Loucy (cell line): ENCODE results near the gene ADGB.
A peak's percentile ranks its signal among the peaks of the same experiment; 100 is the strongest.

Experiments used
- H2AFZ ChIP-seq: fragments of 200-600 bp; sonication (generic); 2 replicates; pipeline ENCODE4 v1.6.0; 2016; ENCODE audit warnings: antibody characterized with exemption, mild to moderate bottlenecking, low read length, moderate library complexity
- H3F3A ChIP-seq: fragments of 200-600 bp; 2 replicates; pipeline ENCODE4 v1.6.0; 2016; ENCODE audit warnings: antibody characterized with exemption, low read depth, mild to moderate bottlenecking
- H3K27me3 ChIP-seq: fragments of 200-600 bp; sonication (generic); 2 replicates; pipeline ENCODE4 v1.6.1; 2014; ENCODE audit warnings: low read length, mild to moderate bottlenecking; ENCODE audit not compliant: insufficient read depth, poor library complexity, severe bottlenecking
- H3K36me3 ChIP-seq: fragments of 200-600 bp; sonication (generic); 2 replicates; pipeline ENCODE4 v1.6.1; 2016; ENCODE audit warnings: low read length; ENCODE audit not compliant: insufficient read depth
- H3K4me1 ChIP-seq: fragments of 200-600 bp; sonication (generic); 2 replicates; pipeline ENCODE4 v1.5.1; 2014; ENCODE audit warnings: low read length, mild to moderate bottlenecking; ENCODE audit not compliant: insufficient read depth, poor library complexity, severe bottlenecking
- H3K4me2 ChIP-seq: fragments of 200-600 bp; sonication (generic); 2 replicates; pipeline ENCODE4 v1.6.0; 2014; ENCODE audit warnings: antibody characterized with exemption, low read length, low read depth, mild to moderate bottlenecking; ENCODE audit not compliant: poor library complexity, severe bottlenecking
- H3K4me3 ChIP-seq: fragments of 200-600 bp; sonication (generic); 2 replicates; pipeline ENCODE4 v1.5.1; 2014; ENCODE audit warnings: low read length, mild to moderate bottlenecking, mixed read lengths; ENCODE audit not compliant: poor library complexity, severe bottlenecking
- H3K79me2 ChIP-seq: fragments of 200-600 bp; sonication (generic); 2 replicates; pipeline ENCODE4 v1.6.1; 2014; ENCODE audit warnings: low read length; ENCODE audit not compliant: insufficient read depth
- H3K9ac ChIP-seq: fragments of 200-600 bp; sonication (generic); 2 replicates; pipeline ENCODE4 v1.6.0; 2014; ENCODE audit warnings: mild to moderate bottlenecking, low read depth, low read length, moderate library complexity; ENCODE audit not compliant: poor library complexity, severe bottlenecking
- H3K9me2 ChIP-seq: fragments of 200-600 bp; sonication (generic); replicated peaks from 2 replicates; pipeline ENCODE4 v1.6.1; 2016; ENCODE audit warnings: low read depth, low read length, mixed read lengths
- H3K9me3 ChIP-seq: fragments of 200-600 bp; sonication (generic); 2 replicates; pipeline ENCODE4 v1.6.1; 2014; ENCODE audit warnings: mild to moderate bottlenecking, antibody characterized with exemption, low read length, low read depth; ENCODE audit not compliant: insufficient read depth
- H4K20me1 ChIP-seq: fragments of 200-600 bp; sonication (generic); 2 replicates; pipeline ENCODE4 v1.6.0; 2014; ENCODE audit warnings: antibody characterized with exemption, low read length, mild to moderate bottlenecking; ENCODE audit not compliant: insufficient read depth, poor library complexity, severe bottlenecking
- EZH2phosphoT487 ChIP-seq: fragments of 200-600 bp; IDR thresholded peaks from 2 replicates; pipeline ENCODE4 v1.6.1; 2018; ENCODE audit warnings: antibody characterized with exemption, mild to moderate bottlenecking, moderate library complexity, borderline replicate concordance
- TF ChIP-seq, protein P1 (sequence below): fragments of 200-600 bp; sonication (generic); conservative IDR thresholded peaks from 2 replicates; pipeline ENCODE4 v1.5.1; 2014; ENCODE audit warnings: mild to moderate bottlenecking, antibody characterized with exemption, low read length

The ADGB gene

DNA sequence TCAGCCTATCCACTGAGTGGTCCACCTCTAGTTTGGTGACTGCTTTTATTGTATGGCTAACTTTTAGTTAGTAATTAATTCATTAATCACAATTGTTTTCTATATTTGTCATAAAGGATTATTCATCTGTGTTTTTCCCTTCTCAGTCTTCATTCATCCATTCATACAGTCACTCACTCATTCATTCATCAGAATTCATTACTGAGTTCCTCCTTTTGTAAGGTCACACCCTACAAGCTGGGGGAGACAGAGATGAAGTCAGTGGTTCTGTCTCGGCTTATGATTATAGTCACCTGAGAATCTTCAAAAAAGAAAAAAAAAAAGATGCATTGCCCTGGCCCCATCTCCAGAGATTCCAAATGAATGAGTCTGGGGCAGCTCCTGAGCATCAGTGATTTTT, 257.1 kb downstream of the ADGB start:
- Histone ChIP-seq H3K9me3 (peaks cover 5% of the 10 kb centered on the region; the same call in 1 of the 2 replicates), H4K20me1 (no peaks in the 10 kb centered on the region), H3K9me2 (no peaks in the 10 kb centered on the region), H3K36me3 (no peaks in the 10 kb centered on the region), H3K4me3 (no peak overlapping the region), H3K9ac (no peak overlapping the region), H3F3A (no peaks in the 10 kb centered on the region), H3K4me1 (peaks cover 6% of the 10 kb centered on the region), H2AFZ (no peak overlapping the region), H3K79me2 (no peaks in the 10 kb centered on the region), H3K4me2 (no peak overlapping the region), H3K27me3 (no peaks in the 10 kb centered on the region)
- TF ChIP-seq, protein P1, sequence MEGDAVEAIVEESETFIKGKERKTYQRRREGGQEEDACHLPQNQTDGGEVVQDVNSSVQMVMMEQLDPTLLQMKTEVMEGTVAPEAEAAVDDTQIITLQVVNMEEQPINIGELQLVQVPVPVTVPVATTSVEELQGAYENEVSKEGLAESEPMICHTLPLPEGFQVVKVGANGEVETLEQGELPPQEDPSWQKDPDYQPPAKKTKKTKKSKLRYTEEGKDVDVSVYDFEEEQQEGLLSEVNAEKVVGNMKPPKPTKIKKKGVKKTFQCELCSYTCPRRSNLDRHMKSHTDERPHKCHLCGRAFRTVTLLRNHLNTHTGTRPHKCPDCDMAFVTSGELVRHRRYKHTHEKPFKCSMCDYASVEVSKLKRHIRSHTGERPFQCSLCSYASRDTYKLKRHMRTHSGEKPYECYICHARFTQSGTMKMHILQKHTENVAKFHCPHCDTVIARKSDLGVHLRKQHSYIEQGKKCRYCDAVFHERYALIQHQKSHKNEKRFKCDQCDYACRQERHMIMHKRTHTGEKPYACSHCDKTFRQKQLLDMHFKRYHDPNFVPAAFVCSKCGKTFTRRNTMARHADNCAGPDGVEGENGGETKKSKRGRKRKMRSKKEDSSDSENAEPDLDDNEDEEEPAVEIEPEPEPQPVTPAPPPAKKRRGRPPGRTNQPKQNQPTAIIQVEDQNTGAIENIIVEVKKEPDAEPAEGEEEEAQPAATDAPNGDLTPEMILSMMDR = no peak
- no peak for TF ChIP-seq EZH2phosphoT487

- Histone ChIP-seq H3K4me1 (peaks cover 6% of the 10 kb centered on the region), H3K9me3 (peaks cover 5% of the 10 kb centered on the region; the same call in 1 of the 2 replicates), H3K9ac (no peak overlapping the region), H3K27me3 (no peaks in the 10 kb centered on the region), H3K4me2 (no peak overlapping the region), H3K36me3 (no peaks in the 10 kb centered on the region), H3K9me2 (no peaks in the 10 kb centered on the region), H2AFZ (no peak overlapping the region), H3F3A (no peaks in the 10 kb centered on the region), H3K79me2 (no peaks in the 10 kb centered on the region), H3K4me3 (no peak overlapping the region), H4K20me1 (no peaks in the 10 kb centered on the region)
- no peak for TF ChIP-seq EZH2phosphoT487
- TF ChIP-seq, protein P1 = no peak
Measured at GRCh38 chr6:146856296-146856695, 257.5 kb downstream of the ADGB start.

DNA sequence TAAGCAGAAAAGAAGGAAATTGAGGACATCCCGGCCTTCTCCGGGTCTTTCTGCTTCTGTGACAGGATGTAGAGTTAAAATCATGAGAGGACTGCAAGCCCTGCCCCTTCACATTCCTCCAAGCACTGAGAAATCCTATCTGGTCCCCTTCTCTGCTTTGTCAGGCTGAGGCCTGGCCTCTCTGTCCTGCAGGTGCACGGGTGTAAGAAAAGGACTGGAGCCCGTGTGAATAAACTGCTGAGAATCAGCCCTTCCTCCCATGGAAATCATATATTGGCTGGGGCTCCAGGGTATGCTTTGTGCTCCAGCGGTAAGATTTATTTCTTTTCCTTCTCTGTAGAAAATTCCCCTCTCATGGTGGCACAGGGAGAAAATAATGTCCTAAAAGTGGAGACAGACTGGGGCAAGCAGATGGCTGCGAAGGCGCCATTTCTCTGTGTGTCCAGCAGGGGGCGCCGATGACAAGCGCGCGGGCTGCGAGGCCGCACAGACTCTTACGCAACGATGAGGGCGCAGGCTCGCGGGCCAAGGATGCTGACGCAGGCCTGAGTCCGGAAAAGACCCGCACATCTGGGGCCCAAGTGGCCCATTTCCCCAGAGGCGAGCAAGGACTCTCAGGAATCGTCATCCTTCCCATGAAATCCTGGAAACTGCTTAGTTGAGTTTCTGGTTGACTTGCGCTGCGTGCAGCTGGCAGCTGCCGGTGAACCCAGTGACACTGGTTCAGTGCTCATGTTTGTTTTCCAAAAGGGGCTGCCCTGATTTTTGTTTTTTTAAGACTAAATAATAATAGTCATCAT, 258.6 kb downstream of the ADGB start:
- Histone ChIP-seq H3F3A (no peaks in the 10 kb centered on the region), H3K79me2 (no peaks in the 10 kb centered on the region), H4K20me1 (no peaks in the 10 kb centered on the region), H3K9ac (no peak overlapping the region), H3K36me3 (no peaks in the 10 kb centered on the region), H3K4me3 (peak overlapping the region; percentile 68), H3K9me2 (no peaks in the 10 kb centered on the region), H3K27me3 (no peaks in the 10 kb centered on the region), H3K4me1 (peaks cover 6% of the 10 kb centered on the region), H3K4me2 (peak overlapping the region; percentile 73), H3K9me3 (peaks cover 5% of the 10 kb centered on the region; the same call in 1 of the 2 replicates), H2AFZ (peak overlapping the region; percentile 89)
- TF ChIP-seq, protein P1 = peak; percentile 95
- no peak for TF ChIP-seq EZH2phosphoT487
